Muscle layer of colon (tissue), 2 donors: Measurements from ENCODE around the gene CES5A.

ENCODE experiments used
- H3K27ac ChIP-seq: one replicate; pipeline ENCODE4 v1.7.0; 2013; ENCODE audit warnings: low read depth, mild to moderate bottlenecking, low read length, moderate library complexity
- H3K27me3 ChIP-seq, 2 donors: one replicate each; pipeline ENCODE4 v1.7.0; 2013; ENCODE audit warnings: low read length in 2 of 2, mild to moderate bottlenecking in 2 of 2; ENCODE audit not compliant: insufficient read depth in 2 of 2, control insufficient read depth in 1 of 2
- H3K36me3 ChIP-seq: one replicate; pipeline ENCODE4 v1.7.0; 2013; ENCODE audit warnings: mild to moderate bottlenecking, low read length; ENCODE audit not compliant: insufficient read depth
- H3K4me1 ChIP-seq: one replicate; pipeline ENCODE4 v1.7.0; 2013; ENCODE audit warnings: mild to moderate bottlenecking, low read length; ENCODE audit not compliant: insufficient read depth
- H3K4me3 ChIP-seq, 2 donors: one replicate each; pipeline ENCODE4 v1.7.0; 2013; ENCODE audit warnings: low read length in 2 of 2, low read depth in 1 of 2, mild to moderate bottlenecking in 1 of 2, moderate library complexity in 1 of 2
- H3K9ac ChIP-seq: one replicate; pipeline ENCODE4 v1.7.0; 2013; ENCODE audit warnings: low read length
- H3K9me3 ChIP-seq: one replicate; pipeline ENCODE4 v1.7.0; 2013; ENCODE audit warnings: mild to moderate bottlenecking, low read length
- donor health status: abdominal sarcoma.
- donor health status: Adenocarcinoma of cecum.

Gene CES5A

DNA sequence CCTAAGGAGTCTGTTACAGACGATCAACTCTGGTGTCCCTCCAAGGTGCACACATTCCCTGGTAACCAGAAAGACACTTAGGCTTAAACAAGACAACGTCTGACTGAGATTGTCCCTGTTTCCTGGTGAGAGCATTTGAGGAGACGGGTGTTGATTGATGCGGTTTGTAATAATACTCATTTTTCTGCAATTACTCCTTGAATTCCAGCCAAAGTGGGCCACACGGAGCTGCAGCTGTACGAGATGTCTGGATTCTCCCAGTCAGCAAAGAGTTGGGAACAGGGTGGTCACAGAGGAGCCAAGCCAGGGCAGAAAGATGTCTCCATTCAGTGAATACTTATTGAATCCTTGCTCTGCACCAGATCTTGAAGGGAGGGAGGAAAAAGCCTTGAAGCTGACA is 30.9 kb upstream of the CES5A start:
- no peaks in the 10 kb centered on the region for H3K36me3 ChIP-seq
- no peak overlapping the region for H3K27ac ChIP-seq
- no peak overlapping the region for H3K4me3 ChIP-seq
- no peak overlapping the region for H3K9ac ChIP-seq
- H3K4me1 ChIP-seq = no peaks in the 10 kb centered on the region
- H3K9me3 ChIP-seq = no peaks in the 10 kb centered on the region
- no peaks in the 10 kb centered on the region for H3K27me3 ChIP-seq

DNA sequence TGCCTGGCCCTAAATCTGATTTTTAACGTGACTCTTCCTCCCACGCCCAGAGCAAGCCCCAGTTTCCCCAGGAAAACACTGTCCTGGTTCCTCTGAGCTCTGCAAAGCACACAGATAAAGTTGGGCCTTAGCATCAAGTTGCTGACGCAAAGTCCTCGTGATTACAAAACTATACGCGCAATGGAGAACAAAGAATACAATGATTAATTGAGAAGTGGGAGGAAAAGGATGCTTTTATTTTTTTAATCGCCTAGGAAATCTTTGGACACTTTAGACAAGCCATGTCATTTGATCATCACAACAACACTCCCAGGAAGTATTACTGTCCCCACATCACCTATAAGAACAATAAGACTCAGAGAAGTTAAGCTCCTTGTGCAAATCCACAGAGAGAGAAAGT is 30.5 kb upstream of the CES5A start:
- Histone ChIP-seq H3K27me3 (no peaks in the 10 kb centered on the region), H3K9ac (no peak overlapping the region), H3K27ac (no peak overlapping the region), H3K36me3 (no peaks in the 10 kb centered on the region), H3K4me3 (no peak overlapping the region), H3K4me1 (no peaks in the 10 kb centered on the region), H3K9me3 (no peaks in the 10 kb centered on the region)

DNA sequence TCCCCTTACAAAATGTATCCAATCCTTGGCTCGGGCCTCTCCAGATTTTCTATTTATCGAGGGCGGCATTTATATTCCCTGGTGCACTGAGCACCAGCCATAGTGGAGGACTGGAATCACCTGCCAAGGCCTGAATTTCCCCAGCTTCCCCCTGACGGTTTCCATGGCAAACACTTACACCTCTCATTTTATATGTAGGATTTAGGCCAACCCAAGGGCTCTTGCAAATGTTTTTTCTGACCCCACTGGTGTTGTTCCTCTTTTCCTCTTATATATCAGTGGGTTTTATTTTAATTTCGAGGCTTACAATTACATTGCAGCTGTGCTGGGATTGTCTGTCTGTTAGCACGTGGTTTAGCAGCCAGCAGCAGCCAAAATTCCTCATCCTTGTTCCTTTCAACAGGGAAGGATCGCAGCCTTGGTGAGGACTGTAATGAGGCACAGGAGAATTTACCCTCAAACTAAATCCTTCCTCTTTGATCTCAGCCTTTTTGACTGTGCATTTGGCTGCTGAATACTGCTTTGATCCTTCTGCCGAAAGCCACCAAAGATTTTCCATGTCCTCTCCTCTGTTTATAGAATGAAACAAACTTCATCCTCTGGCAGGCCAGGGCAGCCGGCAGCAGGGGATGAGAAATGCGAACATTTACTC is 26.5 kb upstream of the CES5A start:
- Histone ChIP-seq H3K9me3 (no peaks in the 10 kb centered on the region), H3K27me3 (no peaks in the 10 kb centered on the region), H3K36me3 (no peaks in the 10 kb centered on the region), H3K27ac (no peak overlapping the region), H3K4me1 (no peaks in the 10 kb centered on the region), H3K9ac (no peak overlapping the region), H3K4me3 (no peak overlapping the region)

DNA sequence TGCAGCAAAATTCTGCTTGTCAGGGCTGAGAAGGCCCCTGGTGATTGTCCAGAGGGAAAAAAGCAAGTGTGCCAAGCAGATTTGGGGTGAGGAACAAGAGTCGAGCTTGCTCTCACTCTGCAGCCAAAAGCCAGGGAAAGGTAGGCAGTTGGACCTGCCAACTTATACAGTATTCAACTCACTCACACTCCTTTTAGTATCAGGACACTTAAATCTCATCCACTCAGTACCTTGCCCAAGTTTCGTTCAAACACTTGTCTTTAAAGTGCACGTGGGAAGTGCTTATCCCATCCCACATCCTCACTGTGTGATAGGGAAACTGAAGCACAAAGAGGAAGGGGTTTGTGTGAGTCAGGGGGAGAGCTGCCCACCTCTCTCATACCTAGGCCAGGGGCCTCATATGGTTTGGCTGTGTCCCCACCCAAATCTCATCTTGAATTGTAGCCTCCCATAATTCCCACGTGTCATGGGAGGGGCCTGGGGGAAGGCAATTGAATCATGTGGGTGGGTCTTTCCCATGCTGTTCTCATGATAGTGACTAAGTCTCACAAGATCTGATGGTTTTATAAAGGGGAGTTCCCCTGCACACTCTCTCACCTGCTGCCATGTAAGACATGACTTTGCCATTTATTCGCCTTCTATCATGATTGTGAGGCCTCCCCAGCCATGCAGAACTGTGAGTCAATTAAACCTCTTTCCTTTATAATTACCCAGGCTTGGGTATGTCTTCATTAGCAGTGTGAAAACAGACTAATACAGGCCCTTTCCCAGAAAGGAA is 25.6 kb upstream of the CES5A start:
- Histone ChIP-seq H3K9ac (no peak overlapping the region), H3K27ac (no peak overlapping the region), H3K4me1 (no peaks in the 10 kb centered on the region)

DNA sequence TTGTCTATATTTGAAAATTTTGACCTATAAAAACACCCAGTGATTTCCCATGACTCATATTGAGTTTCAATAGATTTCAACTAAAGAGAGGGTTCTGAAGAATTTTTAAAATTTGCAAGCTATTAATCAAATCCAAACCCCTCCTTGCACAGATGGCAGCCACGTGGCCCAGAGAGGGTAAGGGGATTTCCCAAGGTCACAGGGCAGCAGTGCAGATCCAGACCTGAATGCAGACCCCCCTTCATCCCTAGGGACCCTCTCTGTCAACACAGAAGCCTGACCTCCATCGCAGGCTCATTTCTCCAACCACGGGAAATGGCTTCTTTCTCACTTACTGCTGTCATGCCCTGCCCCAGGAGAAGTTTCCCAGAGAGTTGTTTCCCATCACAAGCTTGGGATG is 24.7 kb upstream of the CES5A start:
- Histone ChIP-seq H3K36me3 (no peaks in the 10 kb centered on the region), H3K9ac (no peak overlapping the region), H3K9me3 (no peaks in the 10 kb centered on the region), H3K4me1 (no peaks in the 10 kb centered on the region), H3K27ac (no peak overlapping the region), H3K4me3 (no peak overlapping the region), H3K27me3 (no peaks in the 10 kb centered on the region)

More for the DNA sequence above, 25.6 kb upstream of the CES5A start:
- Histone ChIP-seq H3K27me3 (no peaks in the 10 kb centered on the region), H3K9me3 (no peaks in the 10 kb centered on the region), H3K36me3 (no peaks in the 10 kb centered on the region), H3K4me3 (no peak overlapping the region)

DNA sequence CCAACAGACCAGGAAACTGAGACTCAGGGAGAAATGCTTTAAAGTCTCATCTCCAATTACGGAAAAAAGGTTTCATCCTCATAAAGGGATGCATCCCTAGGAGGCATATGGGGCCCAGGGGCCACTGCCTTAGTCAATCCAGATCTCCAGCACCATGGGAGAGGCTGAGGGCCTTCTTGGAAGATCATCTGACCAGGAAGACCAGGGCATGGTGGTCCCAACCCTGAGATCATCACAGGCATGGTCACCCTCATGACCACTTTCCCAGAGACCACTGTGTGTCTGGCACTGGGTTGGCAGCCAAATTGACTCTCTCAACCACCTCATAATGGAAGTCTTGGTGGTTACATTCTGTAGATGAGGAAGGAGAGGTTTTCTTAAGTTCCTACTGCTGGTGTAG is 23.4 kb upstream of the CES5A start:
- Histone ChIP-seq H3K27me3 (no peaks in the 10 kb centered on the region), H3K9ac (no peak overlapping the region), H3K4me1 (no peaks in the 10 kb centered on the region), H3K4me3 (no peak overlapping the region), H3K27ac (no peak overlapping the region), H3K9me3 (no peaks in the 10 kb centered on the region), H3K36me3 (no peaks in the 10 kb centered on the region)

DNA sequence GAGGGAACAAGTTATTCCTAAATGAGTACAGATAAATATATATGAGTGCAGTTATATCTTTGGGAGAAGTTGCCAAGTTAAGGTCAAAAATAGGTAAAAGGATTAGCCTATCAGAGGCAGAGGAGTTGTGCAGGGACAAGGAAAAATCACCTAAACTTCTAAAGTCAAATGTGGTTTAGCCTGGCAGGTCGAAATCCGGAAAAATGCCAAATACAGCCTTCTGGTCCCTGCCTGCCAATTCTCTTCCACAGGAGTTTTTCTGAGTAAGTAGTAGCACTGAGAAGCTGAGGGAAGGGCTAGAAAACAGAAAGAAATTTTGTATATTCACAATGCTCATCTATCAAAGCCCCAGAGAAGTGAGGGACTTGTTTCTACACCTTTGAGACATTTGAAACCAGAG is 17.6 kb upstream of the CES5A start:
- H3K27ac ChIP-seq = no peak overlapping the region
- no peak overlapping the region for H3K9ac ChIP-seq
- no peaks in the 10 kb centered on the region for H3K36me3 ChIP-seq
- no peak overlapping the region for H3K4me3 ChIP-seq
- H3K4me1 ChIP-seq = no peaks in the 10 kb centered on the region
- no peaks in the 10 kb centered on the region for H3K27me3 ChIP-seq
- no peaks in the 10 kb centered on the region for H3K9me3 ChIP-seq

DNA sequence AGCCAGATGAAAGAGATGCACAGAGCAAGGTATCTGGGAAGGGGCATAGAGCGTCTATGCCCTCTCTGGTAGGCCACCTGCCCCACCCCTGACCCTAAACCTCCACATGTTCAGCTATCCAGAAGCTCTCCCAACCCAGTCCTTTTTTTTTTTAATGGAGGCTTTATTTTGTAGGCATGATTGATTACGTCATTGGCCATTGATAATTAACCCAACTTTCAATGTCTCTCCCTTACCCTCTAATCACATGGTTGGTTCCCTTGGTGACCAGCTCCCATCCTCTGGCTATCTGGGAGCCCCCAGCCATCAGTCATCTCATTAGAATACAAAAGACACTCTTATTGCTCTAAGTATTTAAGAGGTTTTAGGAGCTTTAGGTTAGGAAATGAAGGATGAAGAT is 14.3 kb upstream of the CES5A start:
- Histone ChIP-seq H3K9ac (no peak overlapping the region), H3K27ac (no peak overlapping the region), H3K4me3 (no peak overlapping the region), H3K9me3 (no peaks in the 10 kb centered on the region), H3K27me3 (no peaks in the 10 kb centered on the region), H3K4me1 (no peaks in the 10 kb centered on the region), H3K36me3 (no peaks in the 10 kb centered on the region)

DNA sequence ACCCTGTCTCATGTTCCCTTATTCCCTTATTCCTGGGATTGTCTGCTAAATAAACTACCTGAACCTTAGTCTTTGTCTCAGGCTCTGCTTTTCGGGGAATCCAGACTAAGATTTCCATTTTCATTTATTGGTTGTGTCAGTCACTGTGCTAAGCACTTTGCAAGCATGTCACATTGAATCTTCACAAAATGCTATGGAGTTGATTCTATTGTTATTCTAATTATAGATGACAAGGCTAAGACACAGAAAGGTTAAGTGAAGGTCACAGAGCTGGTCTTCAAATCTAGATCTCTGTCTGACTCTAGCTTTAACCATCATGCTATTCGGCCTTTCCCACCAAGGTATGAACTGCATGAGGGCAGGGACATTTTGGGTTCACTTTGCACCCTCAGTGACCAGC is 13.4 kb upstream of the CES5A start:
- H3K27me3 ChIP-seq = no peaks in the 10 kb centered on the region
- H3K4me3 ChIP-seq = no peak overlapping the region
- no peak overlapping the region for H3K27ac ChIP-seq
- H3K9me3 ChIP-seq = no peaks in the 10 kb centered on the region
- no peak overlapping the region for H3K9ac ChIP-seq
- H3K4me1 ChIP-seq = no peaks in the 10 kb centered on the region
- no peaks in the 10 kb centered on the region for H3K36me3 ChIP-seq

DNA sequence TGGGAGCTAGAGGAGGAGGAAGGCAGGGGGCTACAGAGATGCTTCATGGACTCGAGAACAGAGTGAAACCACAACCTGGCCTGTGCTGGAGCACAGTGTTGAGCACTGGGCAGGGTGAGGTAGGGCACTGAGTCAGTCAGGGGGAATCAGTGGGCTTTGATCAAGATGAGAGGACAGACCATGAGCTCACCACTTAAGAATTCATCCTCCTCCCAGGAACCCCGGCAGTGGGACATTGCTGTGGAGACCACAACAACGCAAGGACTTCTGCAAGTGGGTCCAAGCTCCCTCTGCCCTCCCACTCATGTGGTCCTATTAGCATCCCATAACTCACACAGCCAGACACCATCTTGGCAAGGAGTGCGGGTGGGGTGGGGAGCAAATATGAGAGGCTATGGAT is 1.7 kb upstream of the CES5A start:
- no peaks in the 10 kb centered on the region for H3K36me3 ChIP-seq
- H3K9me3 ChIP-seq = no peaks in the 10 kb centered on the region
- H3K27me3 ChIP-seq = no peaks in the 10 kb centered on the region
- no peak overlapping the region for H3K27ac ChIP-seq
- no peak overlapping the region for H3K9ac ChIP-seq
- H3K4me3 ChIP-seq = no peak overlapping the region
- H3K4me1 ChIP-seq = no peaks in the 10 kb centered on the region

DNA sequence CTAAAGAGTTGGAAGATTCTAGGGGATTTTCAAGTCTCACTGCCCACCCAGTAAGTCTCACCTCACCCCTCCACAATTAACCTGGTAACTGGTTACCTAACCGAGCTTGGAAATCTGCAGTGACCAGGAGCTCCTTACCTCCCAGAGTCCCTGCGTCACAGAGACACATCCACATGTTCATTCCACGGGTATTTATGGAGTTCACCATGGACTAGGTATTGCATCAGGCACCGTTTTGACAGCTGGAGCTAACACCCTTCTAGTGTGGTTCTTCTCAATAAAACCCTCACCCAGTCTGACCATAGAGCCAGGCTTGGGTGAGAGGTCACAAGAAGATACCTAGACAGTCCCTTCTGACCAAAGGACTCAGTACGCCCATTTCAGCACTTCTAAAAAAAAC is 2.1 kb downstream of the CES5A start:
- H3K27ac ChIP-seq = no peak overlapping the region
- no peaks in the 10 kb centered on the region for H3K9me3 ChIP-seq
- no peak overlapping the region for H3K4me3 ChIP-seq
- no peaks in the 10 kb centered on the region for H3K36me3 ChIP-seq
- H3K4me1 ChIP-seq = no peaks in the 10 kb centered on the region
- no peak overlapping the region for H3K9ac ChIP-seq
- no peaks in the 10 kb centered on the region for H3K27me3 ChIP-seq

DNA sequence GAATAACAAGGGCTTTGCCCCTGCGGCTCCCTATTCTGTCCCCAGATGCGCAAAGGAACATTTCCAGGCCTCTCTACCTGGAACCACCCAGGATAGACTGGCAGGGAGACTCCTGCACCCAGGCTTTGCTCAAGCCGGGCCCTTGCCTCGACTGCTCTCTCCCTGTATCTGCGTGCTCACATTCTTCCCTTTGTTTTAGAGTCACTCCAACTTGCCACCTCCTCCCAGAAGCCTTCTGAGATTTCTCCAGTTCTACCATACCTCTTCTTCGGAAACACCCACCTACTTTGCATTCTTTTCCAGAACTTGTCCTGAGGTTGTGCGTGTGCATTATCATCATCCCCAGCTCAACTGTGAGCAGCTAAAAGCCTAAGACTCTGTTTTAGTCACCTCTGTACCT is 3.0 kb downstream of the CES5A start:
- H3K27ac ChIP-seq = no peak overlapping the region

More for the DNA sequence above, 3.0 kb downstream of the CES5A start:
- no peak overlapping the region for H3K4me3 ChIP-seq
- no peaks in the 10 kb centered on the region for H3K36me3 ChIP-seq
- H3K9ac ChIP-seq = no peak overlapping the region
- no peaks in the 10 kb centered on the region for H3K4me1 ChIP-seq
- no peaks in the 10 kb centered on the region for H3K9me3 ChIP-seq
- H3K27me3 ChIP-seq = no peaks in the 10 kb centered on the region
